Retinal pigment epithelial cell (primary cell): ENCODE measurements around the gene CRIM1.

Experiments used
- DNase-seq: peaks from one replicate; pipeline ENCODE4 v3.0.0-alpha.2; 2010; ENCODE audit warnings: low read depth
- H3K4me3 ChIP-seq: 2 replicates; pipeline ENCODE4 v1.5.1; 2011; ENCODE audit warnings: mild to moderate bottlenecking, low read length, control low read depth, moderate library complexity
- CTCF ChIP-seq: conservative IDR thresholded peaks from 2 replicates; pipeline ENCODE4 v1.5.1; 2011; ENCODE audit warnings: low read depth, low read length, control low read depth, inconsistent platforms

The CRIM1 gene

GRCh38 chr2:36469106-36469477 is 113.5 kb downstream of the CRIM1 start:
- no peak overlapping the region for H3K4me3 ChIP-seq
- DNase-seq, result no peak
- TF ChIP-seq CTCF, result no peak

- H3K4me3 ChIP-seq, result no peak overlapping the region
- TF ChIP-seq CTCF, result no peak
- DNase-seq, result no peak
Observed at GRCh38 chr2:36469710-36470109, 114.1 kb downstream of the CRIM1 start.

GRCh38 chr2:36473230-36473629 is 117.7 kb downstream of the CRIM1 start:
- DNase-seq, result no peak
- no peak for TF ChIP-seq CTCF
- H3K4me3 ChIP-seq, result no peak overlapping the region

- H3K4me3 ChIP-seq, result no peak overlapping the region
- no peak for DNase-seq
- no peak for TF ChIP-seq CTCF
Observed at GRCh38 chr2:36476411-36476810, 120.8 kb downstream of the CRIM1 start.

- no peak overlapping the region for H3K4me3 ChIP-seq
- DNase-seq, result no peak
- no peak for TF ChIP-seq CTCF
Observed at GRCh38 chr2:36477315-36477714, 121.7 kb downstream of the CRIM1 start.

GRCh38 chr2:36477746-36478145 is 122.2 kb downstream of the CRIM1 start:
- no peak for TF ChIP-seq CTCF
- DNase-seq, result no peak
- H3K4me3 ChIP-seq, result no peak overlapping the region

- H3K4me3 ChIP-seq, result no peak overlapping the region
- DNase-seq, result peak; percentile 96
- TF ChIP-seq CTCF, result no peak
Observed at GRCh38 chr2:36478332-36478738, 122.8 kb downstream of the CRIM1 start.
